ENCODE measurements around the gene AFF1.

The AFF1 gene

DNA sequence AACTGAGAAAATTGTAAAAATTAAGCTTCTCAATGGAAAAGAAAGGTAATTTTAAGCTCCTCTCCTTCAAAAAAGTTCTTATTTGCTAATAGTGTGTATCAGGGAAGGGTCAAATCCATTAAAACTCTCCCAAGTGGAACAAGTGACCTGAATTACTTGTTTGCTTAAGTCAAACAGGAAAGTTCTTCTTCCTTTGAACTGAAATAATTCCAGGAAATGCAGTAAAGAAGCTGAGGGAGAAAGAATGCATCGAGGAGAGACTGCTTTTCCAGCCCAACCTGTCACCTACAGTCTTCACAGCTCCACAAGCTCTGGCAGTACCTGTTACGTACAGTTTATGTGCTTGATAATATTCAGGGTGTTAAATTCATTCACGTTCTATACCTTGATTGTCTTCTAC, 154.6 kb downstream of the AFF1 start:
- no peaks in the 10 kb centered on the region for H3K27me3 ChIP-seq
- TF ChIP-seq, protein P1, sequence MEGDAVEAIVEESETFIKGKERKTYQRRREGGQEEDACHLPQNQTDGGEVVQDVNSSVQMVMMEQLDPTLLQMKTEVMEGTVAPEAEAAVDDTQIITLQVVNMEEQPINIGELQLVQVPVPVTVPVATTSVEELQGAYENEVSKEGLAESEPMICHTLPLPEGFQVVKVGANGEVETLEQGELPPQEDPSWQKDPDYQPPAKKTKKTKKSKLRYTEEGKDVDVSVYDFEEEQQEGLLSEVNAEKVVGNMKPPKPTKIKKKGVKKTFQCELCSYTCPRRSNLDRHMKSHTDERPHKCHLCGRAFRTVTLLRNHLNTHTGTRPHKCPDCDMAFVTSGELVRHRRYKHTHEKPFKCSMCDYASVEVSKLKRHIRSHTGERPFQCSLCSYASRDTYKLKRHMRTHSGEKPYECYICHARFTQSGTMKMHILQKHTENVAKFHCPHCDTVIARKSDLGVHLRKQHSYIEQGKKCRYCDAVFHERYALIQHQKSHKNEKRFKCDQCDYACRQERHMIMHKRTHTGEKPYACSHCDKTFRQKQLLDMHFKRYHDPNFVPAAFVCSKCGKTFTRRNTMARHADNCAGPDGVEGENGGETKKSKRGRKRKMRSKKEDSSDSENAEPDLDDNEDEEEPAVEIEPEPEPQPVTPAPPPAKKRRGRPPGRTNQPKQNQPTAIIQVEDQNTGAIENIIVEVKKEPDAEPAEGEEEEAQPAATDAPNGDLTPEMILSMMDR (IDR thresholded peaks at IDR 0.05), result no peak
- H3K9me3 ChIP-seq, result no peaks in the 10 kb centered on the region
- H3K4me1 ChIP-seq, result peaks cover 6 to 46% (median 25%) of the 10 kb centered on the region in 4 donors
- no peak overlapping the region for H3K4me3 ChIP-seq
- intact Hi-C loops (cut with DNase I; ENCODE audit: low total_unique reads), result no loop called here
- DNase-seq, result no peak
- H3K36me3 ChIP-seq, result peaks cover 8 to 24% (median 21%) of the 10 kb centered on the region in 3 donors
- no peak overlapping the region for H3K27ac ChIP-seq

DNA sequence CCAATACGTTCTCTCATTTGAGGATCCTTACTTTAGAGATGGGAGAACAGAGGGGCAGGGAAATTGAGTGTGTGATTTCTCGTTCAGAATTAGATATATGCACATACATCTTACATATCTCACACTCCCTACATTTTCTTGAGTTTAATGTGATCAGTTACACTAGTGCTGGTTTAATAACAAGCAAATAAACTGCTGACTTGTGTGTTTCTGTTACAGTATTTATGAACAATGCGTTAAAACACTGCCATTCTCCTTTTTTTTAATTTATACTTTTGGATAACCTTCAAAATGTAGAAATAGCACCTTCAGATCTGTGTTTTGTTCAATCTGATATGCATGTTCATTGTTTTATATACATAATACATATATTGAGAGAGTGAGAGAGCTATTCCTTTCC, 155.5 kb downstream of the AFF1 start:
- Histone ChIP-seq H3K4me1 (peaks cover 6 to 46% (median 25%) of the 10 kb centered on the region in 4 donors), H3K9me3 (no peaks in the 10 kb centered on the region), H3K4me3 (no peak overlapping the region), H3K27ac (no peak overlapping the region), H3K27me3 (no peaks in the 10 kb centered on the region), H3K36me3 (peaks cover 8 to 27% (median 24%) of the 10 kb centered on the region in 3 donors)
- TF ChIP-seq, protein P1 (IDR thresholded peaks at IDR 0.05), result no peak
- intact Hi-C loops (cut with DNase I; ENCODE audit: low total_unique reads), result loop anchor here (5.0 to 10.0 kb wide), 2 partner anchors 86 to 168 kb away; no protein-coding TSS in a partner anchor
- no peak for DNase-seq

DNA sequence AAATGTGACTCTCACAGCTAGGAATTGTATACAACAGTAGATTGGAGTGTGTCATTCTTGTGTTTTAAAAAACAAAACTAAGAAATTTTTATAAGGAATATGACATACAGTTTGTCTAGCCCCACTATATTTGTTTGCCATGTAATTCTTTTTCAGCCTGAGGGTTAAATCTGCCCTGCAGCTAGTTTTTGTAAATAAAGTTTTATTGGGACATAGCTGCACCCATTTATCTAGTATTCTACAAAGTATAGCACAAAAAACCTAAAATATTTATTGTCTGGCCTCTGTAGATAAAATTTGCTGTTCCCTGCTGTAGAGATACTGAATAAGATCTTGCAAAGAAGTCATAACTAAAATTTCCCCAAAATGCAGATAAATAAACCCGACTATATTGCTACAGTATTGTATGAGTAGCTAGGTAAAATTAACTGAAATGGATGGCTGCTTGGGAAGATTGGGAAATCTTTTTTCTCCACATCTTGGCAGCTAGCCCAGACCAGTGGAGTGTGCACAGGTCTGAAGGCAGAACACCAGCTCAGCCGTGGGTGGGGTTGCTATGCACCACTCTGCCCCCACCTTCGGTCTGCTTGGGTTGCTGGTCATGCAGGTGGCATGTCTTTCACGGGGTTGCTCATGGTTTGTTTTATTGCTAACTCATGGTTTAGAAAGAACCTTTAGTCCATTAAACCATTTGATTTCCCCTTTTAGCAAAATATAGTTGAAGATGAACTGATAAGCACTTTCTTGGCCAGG, 157.8 kb downstream of the AFF1 start:
- Histone ChIP-seq H3K27ac (peak overlapping the region in 1 of 2 donors; percentile 44), H3K4me1 (peaks cover 6 to 36% (median 18%) of the 10 kb centered on the region in 4 donors), H3K36me3 (peaks cover 8 to 30% (median 26%) of the 10 kb centered on the region in 3 donors), H3K27me3 (no peaks in the 10 kb centered on the region), H3K9me3 (no peaks in the 10 kb centered on the region), H3K4me3 (no peak overlapping the region)
- intact Hi-C loops (cut with DNase I; ENCODE audit: low total_unique reads), result loop anchor here (5.0 to 10.0 kb wide), 2 partner anchors 88 to 170 kb away; no protein-coding TSS in a partner anchor
- TF ChIP-seq, protein P1 (IDR thresholded peaks at IDR 0.05), result no peak
- peak; percentile 55 to 80 for DNase-seq

DNA sequence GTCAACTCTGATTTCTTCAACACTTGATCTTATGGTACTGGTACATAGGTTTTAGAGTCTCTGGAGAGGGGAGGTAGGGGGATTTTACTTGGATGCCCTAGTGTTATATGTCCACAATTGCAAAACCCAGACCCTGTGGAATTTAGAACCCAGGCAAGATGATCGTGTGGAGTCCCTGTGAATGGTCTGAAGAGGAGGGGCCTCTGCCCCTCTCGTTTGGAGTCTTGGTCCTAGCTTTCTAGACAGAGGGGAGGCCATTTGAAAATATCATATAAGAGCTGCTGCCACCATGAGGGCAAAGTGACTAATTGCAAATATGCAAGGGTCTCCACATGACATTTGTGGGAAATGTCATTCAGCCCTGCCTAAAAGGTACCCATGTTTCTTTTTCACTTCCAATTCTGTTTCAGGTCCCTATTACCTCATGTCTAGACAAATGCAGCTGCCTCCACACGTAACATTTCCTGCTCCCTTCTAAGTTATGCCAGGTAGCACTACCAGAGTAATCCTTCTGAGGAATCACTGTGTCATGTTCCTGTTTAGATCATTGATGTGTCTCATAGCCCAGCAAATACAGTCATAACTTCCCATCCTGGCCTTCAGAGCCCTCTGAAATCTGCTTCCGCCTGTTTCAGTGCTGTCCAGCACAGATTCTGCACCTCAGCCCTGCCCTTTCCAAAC, 158.8 kb downstream of the AFF1 start:
- Histone ChIP-seq H3K9me3 (no peaks in the 10 kb centered on the region), H3K4me3 (no peak overlapping the region), H3K27me3 (no peaks in the 10 kb centered on the region), H3K36me3 (peaks cover 8 to 30% (median 26%) of the 10 kb centered on the region in 3 donors), H3K4me1 (peaks cover 6 to 28% (median 15%) of the 10 kb centered on the region in 4 donors), H3K27ac (peak overlapping the region in 1 of 2 donors; percentile 44)
- DNase-seq, result no peak
- intact Hi-C loops (cut with DNase I; ENCODE audit: low total_unique reads), result loop anchor here (5.0 to 10.0 kb wide), 2 partner anchors 89 to 171 kb away; no protein-coding TSS in a partner anchor
- TF ChIP-seq, protein P1 (IDR thresholded peaks at IDR 0.05), result peak; percentile 46 to 48

DNA sequence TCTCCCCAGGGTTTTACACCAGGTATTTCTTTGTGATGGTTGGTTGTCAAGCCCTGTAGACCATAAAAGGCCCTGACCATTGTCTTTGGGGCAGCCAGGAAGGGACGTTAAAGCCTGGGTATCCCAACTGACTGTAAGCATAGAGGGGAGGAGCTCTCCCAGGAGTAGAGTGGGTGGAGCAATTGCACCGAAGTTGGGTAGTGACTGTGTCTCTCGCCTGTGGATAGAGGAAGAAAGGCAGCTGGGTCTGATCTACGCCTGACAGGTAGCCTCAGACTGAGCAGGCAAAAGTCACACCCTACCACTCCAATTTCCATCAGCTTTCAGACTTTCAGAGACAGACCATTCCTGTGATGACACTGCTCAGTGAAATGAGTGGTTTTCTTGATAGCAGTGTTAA, 162.3 kb downstream of the AFF1 start:
- Histone ChIP-seq H3K36me3 (peaks cover 0 to 17% (median 15%) of the 10 kb centered on the region in 3 donors), H3K9me3 (no peaks in the 10 kb centered on the region), H3K4me3 (no peak overlapping the region), H3K27me3 (no peaks in the 10 kb centered on the region), H3K4me1 (peaks cover 6 to 27% (median 22%) of the 10 kb centered on the region in 4 donors), H3K27ac (no peak overlapping the region)
- DNase-seq, result no peak
- intact Hi-C loops (cut with DNase I; ENCODE audit: low total_unique reads), result loop anchor here (10.0 kb wide), 1 partner anchor 92 kb away; no protein-coding TSS in a partner anchor
- TF ChIP-seq, protein P1 (IDR thresholded peaks at IDR 0.05), result no peak

Data from tibial artery (tissue), 4 donors.